HCT116 (cell line): ENCODE measurements around the gene ANTXR2. TPM values are rescaled to one million over a fixed set of nuclear protein-coding genes. Genes with fewer than 3 reads are reported as not detected.

ENCODE experiments used
- ATAC-seq: fragments of 200-7000 bp; cut with Tn5 transposase; 2 replicates; pipeline ENCODE4 v1.9.1; 2020; ENCODE audit warnings: mild to moderate bottlenecking, moderate library complexity
- BruUV-seq: library from RNA; stranded (reverse); fragments of 400-500 nt; replicated peaks from 2 replicates; lab custom pipeline; 2021; lab: Mats Ljungman, UMichigan
- CTCF ChIA-PET: fragments of 300-600 bp; sonication (Branson Sonifier 250); formaldehyde crosslinking; loops from one replicate; lab custom pipeline; 2021; ENCODE audit warnings: antibody characterized with exemption; lab: Charles Lee
- POLR2A ChIA-PET: fragments of 300-600, 350-600 bp; sonication (Branson Sonifier 250); formaldehyde crosslinking; loops from one replicate; lab custom pipeline; 2021; ENCODE audit warnings: antibody characterized with exemption; lab: Charles Lee
- RAD21 ChIA-PET, 2 experiments: fragments of 300-600 bp; sonication (Branson Sonifier 250); formaldehyde crosslinking; loops; one replicate each; lab custom pipeline; 2023; ENCODE audit warnings: low total read pairs in 2 of 2; ENCODE audit not compliant: uncharacterized antibody in 2 of 2, unreplicated experiment in 2 of 2, low non-redundant PET in 1 of 2; lab: Charles Lee
- DNase-seq: peaks from one replicate; pipeline ENCODE4 v3.0.0-alpha.2; 2010; ENCODE audit warnings: low read depth, low spot score
- H2AFZ ChIP-seq: fragments of 200-600 bp; shearing (Covaris generic), sonication (generic); 2 replicates; pipeline ENCODE4 v1.6.1; 2017; ENCODE audit warnings: low read depth, mixed run types, mixed read lengths, antibody characterized with exemption, low read length; ENCODE audit not compliant: poor library complexity, severe bottlenecking
- H3K27ac ChIP-seq: 2 replicates; pipeline ENCODE4 v1.5.1; 2012; ENCODE audit warnings: low read depth, low read length
- H3K27me3 ChIP-seq: fragments of 200-600 bp; sonication (generic); 2 replicates; pipeline ENCODE4 v1.6.1; 2016; ENCODE audit warnings: mixed run types, low read length, mixed read lengths; ENCODE audit not compliant: insufficient read depth
- H3K36me3 ChIP-seq, 2 experiments: fragments of 200-500 bp in 1 of 2; fragments of 200-600 bp in 1 of 2; sonication (Bioruptor generic) in 1 of 2; sonication (generic) in 1 of 2; 2 replicates each; pipeline versions ENCODE4 v1.5.1 to v1.6.1; 2014 to 2016; ENCODE audit warnings: low read length in 2 of 2, inconsistent platforms in 1 of 2, mixed read lengths in 1 of 2, mixed run types in 1 of 2; ENCODE audit not compliant: insufficient read depth in 2 of 2, control insufficient read depth in 1 of 2
- H3K4me1 ChIP-seq, 2 experiments: fragments of 200-600 bp in 1 of 2; sonication (generic) in 1 of 2; 2 replicates each; pipeline versions ENCODE4 v1.5.1 to v1.6.1; 2012 to 2017; ENCODE audit warnings: low read length in 2 of 2, inconsistent platforms in 1 of 2, mild to moderate bottlenecking in 1 of 2, mixed read lengths in 1 of 2, mixed run types in 1 of 2, moderate library complexity in 1 of 2; ENCODE audit not compliant: insufficient read depth in 2 of 2, control insufficient read depth in 1 of 2
- H3K4me2 ChIP-seq: fragments of 200-600 bp; sonication (generic); 2 replicates; pipeline ENCODE4 v1.6.1; 2017; ENCODE audit warnings: mixed run types, low read length, mixed read lengths
- H3K4me3 ChIP-seq, 2 experiments: fragments of 200-600 bp in 1 of 2; sonication (generic) in 1 of 2; replicated peaks in 1 of 2; 2 replicates each; pipeline ENCODE4 v1.5.1; 2011 to 2016; ENCODE audit warnings: low read length in 2 of 2, control low read depth in 1 of 2, low read depth in 1 of 2, mild to moderate bottlenecking in 1 of 2, mixed read lengths in 1 of 2, mixed run types in 1 of 2
- H3K79me2 ChIP-seq: fragments of 200-600 bp; sonication (generic); 2 replicates; pipeline ENCODE4 v1.6.1; 2017; ENCODE audit warnings: mild to moderate bottlenecking, mixed run types, low read length, moderate library complexity, mixed read lengths; ENCODE audit not compliant: insufficient read depth
- H3K9ac ChIP-seq: fragments of 200-600 bp; sonication (generic); 2 replicates; pipeline ENCODE4 v1.6.1; 2016; ENCODE audit warnings: low read length, mixed read lengths
- H3K9me2 ChIP-seq: fragments of 200-600 bp; sonication (generic), shearing (Covaris generic); 2 replicates; pipeline ENCODE4 v1.6.1; 2017; ENCODE audit warnings: mixed run types, mild to moderate bottlenecking, moderate library complexity; ENCODE audit not compliant: insufficient read depth
- H3K9me3 ChIP-seq, 2 experiments: fragments of 200-500 bp in 1 of 2; fragments of 200-600 bp in 1 of 2; sonication (Bioruptor generic) in 1 of 2; sonication (generic) in 1 of 2; 2 replicates each; pipeline ENCODE4 v1.6.1; 2014 to 2017; ENCODE audit warnings: low read length in 2 of 2, mixed read lengths in 2 of 2, inconsistent platforms in 1 of 2, low read depth in 1 of 2, mild to moderate bottlenecking in 1 of 2, mixed run types in 1 of 2, moderate library complexity in 1 of 2; ENCODE audit not compliant: control insufficient read depth in 1 of 2, insufficient read depth in 1 of 2
- H4K20me1 ChIP-seq: fragments of 200-600 bp; sonication (generic), shearing (Covaris generic); 2 replicates; pipeline ENCODE4 v1.6.1; 2017; ENCODE audit warnings: mixed run types, mild to moderate bottlenecking, moderate library complexity; ENCODE audit not compliant: insufficient read depth
- CBX3 ChIP-seq: IDR thresholded peaks from 2 replicates; pipeline ENCODE4 v1.6.1; 2012; ENCODE audit warnings: low read depth
- CEBPB ChIP-seq: IDR thresholded peaks from 2 replicates; pipeline ENCODE4 v1.6.1; 2012; ENCODE audit warnings: low read depth
- ELF1 ChIP-seq: IDR thresholded peaks from 2 replicates; pipeline ENCODE4 v1.6.1; 2012; ENCODE audit warnings: low read depth, borderline replicate concordance
- EZH2 ChIP-seq: fragments of 200-600 bp; sonication (generic); IDR thresholded peaks from 2 replicates; pipeline ENCODE4 v1.6.1; 2017; ENCODE audit warnings: antibody characterized with exemption, mixed run types
- POLR2A ChIP-seq: IDR thresholded peaks from 2 replicates; pipeline ENCODE4 v1.7.0; 2011; ENCODE audit warnings: borderline replicate concordance; ENCODE audit not compliant: insufficient read depth, insufficient read length; ENCODE audit errors: extremely low read depth
- POLR2AphosphoS5 ChIP-seq: IDR thresholded peaks from 2 replicates; pipeline ENCODE4 v1.6.1; 2011; ENCODE audit warnings: mild to moderate bottlenecking, low read depth, low read length, moderate library complexity
- RAD21 ChIP-seq: IDR thresholded peaks from 2 replicates; pipeline ENCODE4 v1.6.1; 2012; ENCODE audit warnings: low read depth, mild to moderate bottlenecking
- REST ChIP-seq: IDR thresholded peaks from 2 replicates; pipeline ENCODE4 v1.6.1; 2012; ENCODE audit warnings: low read depth
- SIN3A ChIP-seq: IDR thresholded peaks from 2 replicates; pipeline ENCODE4 v1.6.1; 2012; ENCODE audit warnings: low read depth
- SP1 ChIP-seq: IDR thresholded peaks from 2 replicates; pipeline ENCODE4 v1.6.1; 2012; ENCODE audit warnings: low read depth
- SRF ChIP-seq: IDR thresholded peaks from 2 replicates; pipeline ENCODE4 v1.6.1; 2012; ENCODE audit warnings: low read depth
- TCF7L2 ChIP-seq: IDR thresholded peaks from 2 replicates; pipeline ENCODE4 v1.7.0; 2011; ENCODE audit warnings: borderline replicate concordance, inconsistent platforms; ENCODE audit not compliant: insufficient read depth, insufficient read length; ENCODE audit errors: extremely low read depth
- YY1 ChIP-seq: IDR thresholded peaks from 2 replicates; pipeline ENCODE4 v1.6.1; 2011; ENCODE audit warnings: low read length, low read depth, moderate library complexity, mild to moderate bottlenecking; ENCODE audit not compliant: insufficient replicate concordance; ENCODE audit errors: extremely low read depth
- ZBTB33 ChIP-seq: IDR thresholded peaks from 2 replicates; pipeline ENCODE4 v1.6.1; 2011; ENCODE audit warnings: mild to moderate bottlenecking, low read length, moderate library complexity; ENCODE audit not compliant: insufficient replicate concordance; ENCODE audit errors: extremely low read depth
- ZFX ChIP-seq: fragments of 450-650 bp; IDR thresholded peaks from 2 replicates; pipeline ENCODE4 v1.6.1; 2017
- ZNF274 ChIP-seq: fragments of 200-500 bp; sonication (Bioruptor generic); IDR thresholded peaks from 2 replicates; pipeline ENCODE4 v1.6.1; 2014; ENCODE audit warnings: mild to moderate bottlenecking, low read depth, low read length, inconsistent platforms
- intact Hi-C: fragments of 100-400 bp; cut with micrococcal nuclease; formaldehyde crosslinking; loops from 2 replicates; pipeline ENCODE4 v1.10.0; 2022
- total RNA-seq: library from RNA; stranded (reverse); gene quantifications from one replicate; pipeline ENCODE4 v1.2.1, GENCODE V29; 2021; ENCODE audit not compliant: unreplicated experiment

The ANTXR2 gene
- total RNA-seq, 1 experiment from 2014 or later, result 6.3 TPM

GRCh38 chr4:79907001-79907400 lies 166.0 kb downstream of the ANTXR2 start:
- H3K4me2 ChIP-seq, result no peak overlapping the region
- H3K36me3 ChIP-seq, result no peaks in the 10 kb centered on the region
- POLR2A ChIA-PET, result no interaction called here
- H4K20me1 ChIP-seq, result no peaks in the 10 kb centered on the region
- H2AFZ ChIP-seq, result no peak overlapping the region
- RAD21 ChIA-PET, result no interaction called here
- H3K79me2 ChIP-seq, result no peaks in the 10 kb centered on the region
- no peaks in the 10 kb centered on the region for H3K9me2 ChIP-seq
- no peaks in the 10 kb centered on the region for H3K4me1 ChIP-seq
- intact Hi-C loops, result no loop called here
- no peak overlapping the region for H3K27ac ChIP-seq
- DNase-seq (no peak), ATAC-seq (no peak)
- H3K4me3 ChIP-seq, result no peak overlapping the region
- no TSS peak for BruUV-seq
- CTCF ChIA-PET, result no interaction called here
- no peak overlapping the region for H3K9ac ChIP-seq
- TF ChIP-seq POLR2A, result no peak
- no peak for TF ChIP-seq ZBTB33
- TF ChIP-seq SIN3A, result no peak
- TF ChIP-seq RAD21, result no peak
- no peak for TF ChIP-seq CEBPB
- TF ChIP-seq REST, result no peak
- no peak for TF ChIP-seq ZNF274
- TF ChIP-seq SRF, result no peak
- TF ChIP-seq YY1, result no peak
- no peak for TF ChIP-seq POLR2AphosphoS5
- TF ChIP-seq CBX3, result no peak
- TF ChIP-seq ZFX, result no peak
- no peak for TF ChIP-seq TCF7L2
- TF ChIP-seq EZH2, result no peak
- no peak for TF ChIP-seq SP1
- TF ChIP-seq ELF1, result no peak
- H3K9me3 ChIP-seq, result no peaks in the 10 kb centered on the region
- H3K27me3 ChIP-seq, result no peaks in the 10 kb centered on the region
